Measurements from ENCODE around the gene AOPEP.

Gene AOPEP

DNA sequence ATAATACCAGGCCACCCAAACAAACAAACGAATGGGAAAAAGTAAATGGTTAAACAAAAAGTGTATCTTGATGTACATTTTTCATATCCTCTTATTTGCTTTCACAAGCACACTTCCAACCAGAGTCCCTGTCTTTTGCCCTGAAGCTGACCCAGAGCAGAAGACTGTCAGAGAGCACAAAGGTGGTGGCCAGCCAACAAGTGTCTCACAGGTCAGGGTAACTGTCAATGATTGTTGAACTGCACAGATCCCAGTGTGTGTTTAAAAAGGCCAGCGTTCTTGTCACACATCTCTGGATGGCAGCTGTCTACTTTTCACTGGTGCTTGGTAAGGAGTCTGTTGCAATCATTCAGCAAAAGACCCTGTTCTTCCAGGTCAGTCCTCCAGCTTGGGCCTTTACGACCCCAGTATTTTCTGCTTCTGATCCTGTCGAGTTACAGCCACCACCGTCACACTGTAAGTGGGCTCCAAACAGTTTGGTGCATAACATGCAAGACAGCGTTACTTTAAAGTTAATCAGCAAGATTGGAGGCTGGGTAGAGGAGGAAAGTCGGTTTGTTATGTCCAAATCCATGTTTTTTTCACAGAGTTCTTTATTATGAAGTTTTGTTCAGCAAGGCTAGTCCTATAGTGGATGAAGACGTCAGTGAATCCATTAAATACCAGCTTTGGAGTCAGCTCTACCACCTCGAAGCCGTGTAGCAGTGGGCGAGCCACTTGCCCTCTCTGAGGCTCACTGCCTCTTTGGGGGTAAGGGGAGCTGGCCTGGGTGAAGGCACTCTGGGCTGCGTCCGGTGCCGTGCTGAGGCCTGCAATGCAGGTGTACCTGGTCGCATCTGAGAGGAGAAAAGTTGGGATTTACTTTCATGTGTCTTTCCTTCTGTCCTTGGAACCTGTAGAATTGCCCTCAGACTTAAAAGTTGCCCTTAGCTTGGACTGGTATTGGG, 265.7 kb downstream of the AOPEP start:
- Histone ChIP-seq H3K27ac (ENCODE audit: low read depth, low read length, poor library complexity, severe bottlenecking) (no peak overlapping the region), H3K9ac (ENCODE audit: low read length) (no peak overlapping the region), H3K4me2 (ENCODE audit: low read length) (no peak overlapping the region), H3K4me1 (ENCODE audit: insufficient read depth, low read length, severe bottlenecking) (no peaks in the 10 kb centered on the region), H3K27me3 (ENCODE audit: insufficient read depth, low read length) (no peaks in the 10 kb centered on the region), H3F3A (ENCODE audit: insufficient read depth, low read length) (no peaks in the 10 kb centered on the region), H3K9me2 (ENCODE audit: low read depth, low read length) (no peaks in the 10 kb centered on the region), H3K79me2 (ENCODE audit: insufficient read depth, low read length) (no peaks in the 10 kb centered on the region), H3K36me3 (ENCODE audit: insufficient read depth, low read length) (no peaks in the 10 kb centered on the region), H3K9me3 (ENCODE audit: low read length) (no peaks in the 10 kb centered on the region), H4K20me1 (ENCODE audit: insufficient read depth, low read length) (no peaks in the 10 kb centered on the region), H2AFZ (ENCODE audit: low read length) (no peak overlapping the region), H3K4me3 (ENCODE audit: low read depth, low read length, poor library complexity, severe bottlenecking) (no peak overlapping the region)
- TF ChIP-seq, protein P1, sequence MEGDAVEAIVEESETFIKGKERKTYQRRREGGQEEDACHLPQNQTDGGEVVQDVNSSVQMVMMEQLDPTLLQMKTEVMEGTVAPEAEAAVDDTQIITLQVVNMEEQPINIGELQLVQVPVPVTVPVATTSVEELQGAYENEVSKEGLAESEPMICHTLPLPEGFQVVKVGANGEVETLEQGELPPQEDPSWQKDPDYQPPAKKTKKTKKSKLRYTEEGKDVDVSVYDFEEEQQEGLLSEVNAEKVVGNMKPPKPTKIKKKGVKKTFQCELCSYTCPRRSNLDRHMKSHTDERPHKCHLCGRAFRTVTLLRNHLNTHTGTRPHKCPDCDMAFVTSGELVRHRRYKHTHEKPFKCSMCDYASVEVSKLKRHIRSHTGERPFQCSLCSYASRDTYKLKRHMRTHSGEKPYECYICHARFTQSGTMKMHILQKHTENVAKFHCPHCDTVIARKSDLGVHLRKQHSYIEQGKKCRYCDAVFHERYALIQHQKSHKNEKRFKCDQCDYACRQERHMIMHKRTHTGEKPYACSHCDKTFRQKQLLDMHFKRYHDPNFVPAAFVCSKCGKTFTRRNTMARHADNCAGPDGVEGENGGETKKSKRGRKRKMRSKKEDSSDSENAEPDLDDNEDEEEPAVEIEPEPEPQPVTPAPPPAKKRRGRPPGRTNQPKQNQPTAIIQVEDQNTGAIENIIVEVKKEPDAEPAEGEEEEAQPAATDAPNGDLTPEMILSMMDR (IDR thresholded peaks at IDR 0.05; ENCODE audit: low read length), result no peak
- TF ChIP-seq EZH2 (IDR thresholded peaks at IDR 0.05; ENCODE audit: borderline replicate concordance, low read length), result no peak

GRCh38 chr9:94993160-94993820, 266.8 kb downstream of the AOPEP start:
- H3K4me1 ChIP-seq (ENCODE audit: insufficient read depth, low read length, severe bottlenecking), result no peaks in the 10 kb centered on the region
- no peaks in the 10 kb centered on the region for H3K9me2 ChIP-seq (ENCODE audit: low read depth, low read length)
- H3F3A ChIP-seq (ENCODE audit: insufficient read depth, low read length), result no peaks in the 10 kb centered on the region
- H3K9me3 ChIP-seq (ENCODE audit: low read length), result no peaks in the 10 kb centered on the region
- H3K9ac ChIP-seq (ENCODE audit: low read length), result no peak overlapping the region
- no peak overlapping the region for H2AFZ ChIP-seq (ENCODE audit: low read length)
- no peaks in the 10 kb centered on the region for H3K27me3 ChIP-seq (ENCODE audit: insufficient read depth, low read length)
- H3K79me2 ChIP-seq (ENCODE audit: insufficient read depth, low read length), result no peaks in the 10 kb centered on the region
- H3K27ac ChIP-seq (ENCODE audit: low read depth, low read length, poor library complexity, severe bottlenecking), result no peak overlapping the region
- H3K36me3 ChIP-seq (ENCODE audit: insufficient read depth, low read length), result no peaks in the 10 kb centered on the region
- TF ChIP-seq, protein P1 (IDR thresholded peaks at IDR 0.05; ENCODE audit: low read length), result no peak
- TF ChIP-seq EZH2 (IDR thresholded peaks at IDR 0.05; ENCODE audit: borderline replicate concordance, low read length), result no peak
- no peak overlapping the region for H3K4me3 ChIP-seq (ENCODE audit: low read depth, low read length, poor library complexity, severe bottlenecking)
- no peak overlapping the region for H3K4me2 ChIP-seq (ENCODE audit: low read length)
- H4K20me1 ChIP-seq (ENCODE audit: insufficient read depth, low read length), result no peaks in the 10 kb centered on the region

GRCh38 chr9:94993821-94994165, 267.3 kb downstream of the AOPEP start:
- Histone ChIP-seq H3K4me1 (ENCODE audit: insufficient read depth, low read length, severe bottlenecking) (no peaks in the 10 kb centered on the region), H3K79me2 (ENCODE audit: insufficient read depth, low read length) (no peaks in the 10 kb centered on the region), H2AFZ (ENCODE audit: low read length) (no peak overlapping the region), H3K4me3 (ENCODE audit: low read depth, low read length, poor library complexity, severe bottlenecking) (no peak overlapping the region), H3K4me2 (ENCODE audit: low read length) (no peak overlapping the region), H3K9me3 (ENCODE audit: low read length) (no peaks in the 10 kb centered on the region), H3K36me3 (ENCODE audit: insufficient read depth, low read length) (no peaks in the 10 kb centered on the region), H3F3A (ENCODE audit: insufficient read depth, low read length) (no peaks in the 10 kb centered on the region), H4K20me1 (ENCODE audit: insufficient read depth, low read length) (no peaks in the 10 kb centered on the region), H3K27me3 (ENCODE audit: insufficient read depth, low read length) (no peaks in the 10 kb centered on the region), H3K9ac (ENCODE audit: low read length) (no peak overlapping the region), H3K9me2 (ENCODE audit: low read depth, low read length) (no peaks in the 10 kb centered on the region), H3K27ac (ENCODE audit: low read depth, low read length, poor library complexity, severe bottlenecking) (no peak overlapping the region)
- no peak for TF ChIP-seq EZH2 (IDR thresholded peaks at IDR 0.05; ENCODE audit: borderline replicate concordance, low read length)
- TF ChIP-seq, protein P1 (IDR thresholded peaks at IDR 0.05; ENCODE audit: low read length), result no peak

Data from OCI-LY1 (cell line).